ENCODE measurements around the gene RHBDF2.

Gene RHBDF2

DNA sequence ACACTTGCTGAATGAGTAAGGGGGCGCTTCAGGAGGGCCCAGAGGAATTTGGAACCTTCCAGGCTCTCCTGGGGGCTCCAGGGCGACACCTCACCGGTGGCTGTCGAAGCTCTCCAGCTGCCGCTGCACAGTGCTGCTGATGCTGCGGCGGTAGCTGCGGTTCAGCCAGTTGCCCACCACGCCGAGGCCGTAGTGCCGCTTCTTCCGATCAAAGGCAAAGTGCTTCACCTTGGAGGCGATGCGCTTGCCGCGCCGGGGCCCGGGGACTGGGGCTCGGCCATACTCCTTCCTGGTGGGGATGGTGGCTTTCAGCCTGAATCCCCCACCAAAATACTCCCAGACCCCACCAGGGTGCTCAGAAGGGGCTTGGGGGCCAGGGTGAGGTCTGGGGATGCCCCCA is 24.5 kb downstream of the RHBDF2 start:
- TF ChIP-seq FOXP2 (optimal IDR thresholded peaks at IDR 0.05; ENCODE audit: borderline replicate concordance, extremely low read depth, extremely low read length, insufficient read depth) (no peak), TAF1 (IDR thresholded peaks at IDR 0.05; ENCODE audit: borderline replicate concordance, insufficient read depth, low read length) (no peak), POLR2AphosphoS5 (IDR thresholded peaks at IDR 0.05; ENCODE audit: low read depth, low read length) (no peak), SIN3A (IDR thresholded peaks at IDR 0.05; ENCODE audit: borderline replicate concordance, insufficient read depth, low read length) (no peak)
- TF ChIP-seq, protein P1, sequence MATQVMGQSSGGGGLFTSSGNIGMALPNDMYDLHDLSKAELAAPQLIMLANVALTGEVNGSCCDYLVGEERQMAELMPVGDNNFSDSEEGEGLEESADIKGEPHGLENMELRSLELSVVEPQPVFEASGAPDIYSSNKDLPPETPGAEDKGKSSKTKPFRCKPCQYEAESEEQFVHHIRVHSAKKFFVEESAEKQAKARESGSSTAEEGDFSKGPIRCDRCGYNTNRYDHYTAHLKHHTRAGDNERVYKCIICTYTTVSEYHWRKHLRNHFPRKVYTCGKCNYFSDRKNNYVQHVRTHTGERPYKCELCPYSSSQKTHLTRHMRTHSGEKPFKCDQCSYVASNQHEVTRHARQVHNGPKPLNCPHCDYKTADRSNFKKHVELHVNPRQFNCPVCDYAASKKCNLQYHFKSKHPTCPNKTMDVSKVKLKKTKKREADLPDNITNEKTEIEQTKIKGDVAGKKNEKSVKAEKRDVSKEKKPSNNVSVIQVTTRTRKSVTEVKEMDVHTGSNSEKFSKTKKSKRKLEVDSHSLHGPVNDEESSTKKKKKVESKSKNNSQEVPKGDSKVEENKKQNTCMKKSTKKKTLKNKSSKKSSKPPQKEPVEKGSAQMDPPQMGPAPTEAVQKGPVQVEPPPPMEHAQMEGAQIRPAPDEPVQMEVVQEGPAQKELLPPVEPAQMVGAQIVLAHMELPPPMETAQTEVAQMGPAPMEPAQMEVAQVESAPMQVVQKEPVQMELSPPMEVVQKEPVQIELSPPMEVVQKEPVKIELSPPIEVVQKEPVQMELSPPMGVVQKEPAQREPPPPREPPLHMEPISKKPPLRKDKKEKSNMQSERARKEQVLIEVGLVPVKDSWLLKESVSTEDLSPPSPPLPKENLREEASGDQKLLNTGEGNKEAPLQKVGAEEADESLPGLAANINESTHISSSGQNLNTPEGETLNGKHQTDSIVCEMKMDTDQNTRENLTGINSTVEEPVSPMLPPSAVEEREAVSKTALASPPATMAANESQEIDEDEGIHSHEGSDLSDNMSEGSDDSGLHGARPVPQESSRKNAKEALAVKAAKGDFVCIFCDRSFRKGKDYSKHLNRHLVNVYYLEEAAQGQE (IDR thresholded peaks at IDR 0.05; ENCODE audit: insufficient read depth in 1 of 2, low read depth in 2 of 2, low read length in 2 of 2) = no peak

GRCh38 chr17:76475302-76475701 is 25.9 kb downstream of the RHBDF2 start:
- TF ChIP-seq, protein P1 (IDR thresholded peaks at IDR 0.05; ENCODE audit: insufficient read depth in 1 of 2, low read depth in 2 of 2, low read length in 2 of 2) = no peak
- TF ChIP-seq TAF1 (IDR thresholded peaks at IDR 0.05; ENCODE audit: borderline replicate concordance, insufficient read depth, low read length) (no peak), POLR2AphosphoS5 (IDR thresholded peaks at IDR 0.05; ENCODE audit: low read depth, low read length) (no peak), FOXP2 (optimal IDR thresholded peaks at IDR 0.05; ENCODE audit: borderline replicate concordance, extremely low read depth, extremely low read length, insufficient read depth) (no peak), SIN3A (IDR thresholded peaks at IDR 0.05; ENCODE audit: borderline replicate concordance, insufficient read depth, low read length) (no peak)

- TF ChIP-seq, protein P1 (IDR thresholded peaks at IDR 0.05; ENCODE audit: insufficient read depth in 1 of 2, low read depth in 2 of 2, low read length in 2 of 2) = no peak
- TF ChIP-seq FOXP2 (optimal IDR thresholded peaks at IDR 0.05; ENCODE audit: borderline replicate concordance, extremely low read depth, extremely low read length, insufficient read depth) (no peak), TAF1 (IDR thresholded peaks at IDR 0.05; ENCODE audit: borderline replicate concordance, insufficient read depth, low read length) (no peak), SIN3A (IDR thresholded peaks at IDR 0.05; ENCODE audit: borderline replicate concordance, insufficient read depth, low read length) (no peak), POLR2AphosphoS5 (IDR thresholded peaks at IDR 0.05; ENCODE audit: low read depth, low read length) (no peak)
Observed at GRCh38 chr17:76474894-76475293, 26.3 kb downstream of the RHBDF2 start.

GRCh38 chr17:76474238-76474637 is 27.0 kb downstream of the RHBDF2 start:
- TF ChIP-seq TAF1 (IDR thresholded peaks at IDR 0.05; ENCODE audit: borderline replicate concordance, insufficient read depth, low read length) = no peak
- no peak for TF ChIP-seq FOXP2 (optimal IDR thresholded peaks at IDR 0.05; ENCODE audit: borderline replicate concordance, extremely low read depth, extremely low read length, insufficient read depth)
- TF ChIP-seq SIN3A (IDR thresholded peaks at IDR 0.05; ENCODE audit: borderline replicate concordance, insufficient read depth, low read length) = no peak
- TF ChIP-seq, protein P1 (IDR thresholded peaks at IDR 0.05; ENCODE audit: insufficient read depth in 1 of 2, low read depth in 2 of 2, low read length in 2 of 2) = no peak
- no peak for TF ChIP-seq POLR2AphosphoS5 (IDR thresholded peaks at IDR 0.05; ENCODE audit: low read depth, low read length)

DNA sequence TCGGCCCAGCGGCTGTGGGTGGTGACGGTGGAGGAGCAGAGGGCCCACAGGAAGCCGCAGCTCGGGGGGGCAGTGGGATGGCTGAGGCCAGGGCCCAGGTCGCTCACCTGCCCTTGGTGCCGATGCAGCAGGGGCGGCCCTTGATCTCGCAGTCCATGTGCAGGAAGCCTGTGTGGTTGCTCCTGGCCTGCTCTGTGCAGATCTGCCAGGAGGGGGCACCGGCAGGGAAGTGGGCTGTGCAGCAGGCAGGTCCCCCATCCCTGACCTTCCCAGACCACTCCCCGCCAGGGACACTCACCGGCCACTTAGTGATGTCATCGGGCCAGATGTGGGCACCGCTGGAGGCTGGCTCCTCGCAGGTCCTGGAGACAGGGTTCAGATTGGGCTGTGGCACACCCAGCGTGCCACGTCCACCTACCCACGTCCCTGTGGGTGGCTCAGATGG is 27.7 kb downstream of the RHBDF2 start:
- TF ChIP-seq, protein P1 (IDR thresholded peaks at IDR 0.05; ENCODE audit: insufficient read depth in 1 of 2, low read depth in 2 of 2, low read length in 2 of 2) = no peak
- no peak for TF ChIP-seq POLR2AphosphoS5 (IDR thresholded peaks at IDR 0.05; ENCODE audit: low read depth, low read length)
- TF ChIP-seq TAF1 (IDR thresholded peaks at IDR 0.05; ENCODE audit: borderline replicate concordance, insufficient read depth, low read length) = no peak
- TF ChIP-seq FOXP2 (optimal IDR thresholded peaks at IDR 0.05; ENCODE audit: borderline replicate concordance, extremely low read depth, extremely low read length, insufficient read depth) = no peak
- no peak for TF ChIP-seq SIN3A (IDR thresholded peaks at IDR 0.05; ENCODE audit: borderline replicate concordance, insufficient read depth, low read length)
